OCI-LY3 (cell line): Measurements from ENCODE around the gene SULT1A1.
"Not testable (repeated sequence)": the region's sequence is repeated elsewhere in the genome, so short reads cannot be mapped to it uniquely, and the experiment has no call there.

Source experiments
- CTCF ChIP-seq: fragments of 200-600, 300-600 bp; sonication (generic); IDR thresholded peaks from 2 replicates; pipeline ENCODE4 v1.5.1; 2014; ENCODE audit warnings: antibody characterized with exemption, low read length, low read depth
- EZH2phosphoT487 ChIP-seq: fragments of 200-600 bp; shearing (Covaris generic); IDR thresholded peaks from 2 replicates; pipeline ENCODE4 v1.6.1; 2018; ENCODE audit warnings: antibody characterized with exemption, mixed run types, low read depth

GRCh38 chr16:28601589-28601988 is 8.3 kb downstream of the SULT1A1 start:
- not testable (repeated sequence) for TF ChIP-seq CTCF, EZH2phosphoT487
